ENCODE results near the gene GCN1. TPM values are rescaled to one million over a fixed set of nuclear protein-coding genes. Genes with fewer than 3 reads are reported as not detected.

GCN1 gene
- total and polyA plus RNA-seq, 12 donors, result 9.7 to 41.3 (median 34.0) TPM

DNA sequence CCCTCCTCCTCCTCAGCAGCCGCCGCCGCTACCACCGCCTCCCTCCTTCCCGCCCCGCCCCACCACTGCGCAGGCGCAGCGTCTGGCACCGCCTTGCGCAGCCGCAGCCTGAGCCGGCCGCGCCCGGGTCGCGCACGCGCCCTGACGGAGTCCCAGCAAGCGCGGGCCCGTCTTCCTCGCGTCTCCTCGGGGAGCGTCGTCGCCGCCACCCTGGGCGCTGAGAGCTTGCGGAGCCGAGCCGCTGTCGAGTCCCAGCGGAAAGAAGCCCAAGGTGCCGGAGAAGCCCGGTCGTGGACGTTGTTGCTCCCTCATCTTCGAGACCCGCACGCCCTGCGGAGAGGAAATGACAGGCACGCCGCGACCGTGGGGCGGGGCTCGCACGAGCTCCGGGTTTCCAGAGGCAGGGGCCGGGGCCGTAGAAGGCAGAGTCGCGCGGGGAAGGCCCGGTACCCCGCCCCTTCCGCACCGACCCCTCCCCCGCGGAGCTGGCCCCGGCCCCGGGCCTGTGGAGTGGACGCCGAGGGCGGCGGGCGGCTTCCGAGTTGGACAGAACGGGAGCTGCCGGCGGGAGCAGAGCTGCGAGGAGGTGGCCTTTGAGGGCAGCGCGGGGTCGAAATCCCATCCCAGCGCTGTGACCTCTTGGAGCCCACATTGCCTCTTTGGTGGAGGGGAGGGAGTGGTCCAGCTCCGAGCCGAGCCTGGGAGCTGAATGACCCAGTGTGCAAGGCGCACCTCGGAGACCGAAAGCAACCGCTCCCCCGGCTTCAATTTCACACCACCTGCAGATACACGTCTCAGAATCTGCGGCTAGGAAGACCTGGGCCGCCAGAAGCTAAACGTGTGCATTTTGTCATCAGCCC, 77.5 kb downstream of the GCN1 start:
- peaks cover 0 to 22% (median 0%) of the 10 kb centered on the region in 9 donors for H3K36me3 ChIP-seq
- no peaks in the 10 kb centered on the region for H3K9me3 ChIP-seq
- ATAC-seq, result peak; percentile 92 to 98 (median 95)
- H3K4me1 ChIP-seq, result peaks cover 13 to 77% (median 44%) of the 10 kb centered on the region in 9 donors
- H3K27ac ChIP-seq, result peak overlapping the region; percentile 93 to 99 (median 96)
- peak; percentile 95 to 97 for DNase-seq
- 0 to 1% methylated on average over 85 to 89 of the region's 91 CpGs for WGBS, 2 donors
- TF ChIP-seq, protein P1, sequence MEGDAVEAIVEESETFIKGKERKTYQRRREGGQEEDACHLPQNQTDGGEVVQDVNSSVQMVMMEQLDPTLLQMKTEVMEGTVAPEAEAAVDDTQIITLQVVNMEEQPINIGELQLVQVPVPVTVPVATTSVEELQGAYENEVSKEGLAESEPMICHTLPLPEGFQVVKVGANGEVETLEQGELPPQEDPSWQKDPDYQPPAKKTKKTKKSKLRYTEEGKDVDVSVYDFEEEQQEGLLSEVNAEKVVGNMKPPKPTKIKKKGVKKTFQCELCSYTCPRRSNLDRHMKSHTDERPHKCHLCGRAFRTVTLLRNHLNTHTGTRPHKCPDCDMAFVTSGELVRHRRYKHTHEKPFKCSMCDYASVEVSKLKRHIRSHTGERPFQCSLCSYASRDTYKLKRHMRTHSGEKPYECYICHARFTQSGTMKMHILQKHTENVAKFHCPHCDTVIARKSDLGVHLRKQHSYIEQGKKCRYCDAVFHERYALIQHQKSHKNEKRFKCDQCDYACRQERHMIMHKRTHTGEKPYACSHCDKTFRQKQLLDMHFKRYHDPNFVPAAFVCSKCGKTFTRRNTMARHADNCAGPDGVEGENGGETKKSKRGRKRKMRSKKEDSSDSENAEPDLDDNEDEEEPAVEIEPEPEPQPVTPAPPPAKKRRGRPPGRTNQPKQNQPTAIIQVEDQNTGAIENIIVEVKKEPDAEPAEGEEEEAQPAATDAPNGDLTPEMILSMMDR (IDR thresholded peaks at IDR 0.05), result no peak
- intact Hi-C loops (cut with DNase I), result loop anchor here in 1 of 10 donors (2.0 to 10.0 kb wide), 2 partner anchors 30 to 178 kb away; partner anchors contain the start of genes RNU4-1 and RNU4-2
- no peaks in the 10 kb centered on the region for H3K27me3 ChIP-seq
- peak overlapping the region; percentile 67 to 93 (median 82) for H3K4me3 ChIP-seq

DNA sequence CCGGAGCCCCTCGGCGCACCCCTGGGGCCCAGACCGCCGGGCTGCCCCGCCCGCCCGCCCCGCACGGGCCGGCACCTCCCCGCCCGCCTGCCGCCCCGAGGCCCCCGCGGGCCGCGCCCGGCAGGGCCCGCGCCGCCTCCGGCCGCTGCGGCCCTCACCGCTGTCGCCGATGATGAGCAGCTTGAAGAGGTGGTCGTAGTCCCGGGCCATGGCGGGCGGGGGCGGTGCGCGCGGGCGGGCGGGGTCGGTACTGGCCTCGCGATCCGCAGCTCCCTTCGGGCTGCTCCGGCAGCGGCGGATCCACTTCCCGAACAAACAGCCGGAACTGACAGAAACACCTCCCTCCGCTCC, 78.1 kb downstream of the GCN1 start, which contains the start of gene RAB35:
TSS of gene RAB35 (minus strand) at position 313 of the 351 bp plus-strand sequence. CDS start at position 210, 103 bp downstream.
- Histone ChIP-seq H3K36me3 (peaks cover 0 to 22% (median 0%) of the 10 kb centered on the region in 9 donors), H3K9me3 (no peaks in the 10 kb centered on the region), H3K27me3 (no peaks in the 10 kb centered on the region), H3K4me1 (peaks cover 13 to 82% (median 49%) of the 10 kb centered on the region in 9 donors), H3K27ac (peak within 1 kb of the TSS; percentile 93 to 99 (median 96)), H3K4me3 (peak within 1 kb of the TSS; percentile 67 to 93 (median 82))
- ATAC-seq (no peak), DNase-seq (no peak)
- intact Hi-C loops (cut with DNase I), result loop anchor here in 1 of 10 donors (2.0 to 10.0 kb wide), 2 partner anchors 30 to 178 kb away; partner anchors contain the start of genes RNU4-1 and RNU4-2
- TF ChIP-seq, protein P1 (IDR thresholded peaks at IDR 0.05), result no peak
- 0% methylated on average over 19 to 49 of the region's 50 CpGs for WGBS, 2 donors

DNA sequence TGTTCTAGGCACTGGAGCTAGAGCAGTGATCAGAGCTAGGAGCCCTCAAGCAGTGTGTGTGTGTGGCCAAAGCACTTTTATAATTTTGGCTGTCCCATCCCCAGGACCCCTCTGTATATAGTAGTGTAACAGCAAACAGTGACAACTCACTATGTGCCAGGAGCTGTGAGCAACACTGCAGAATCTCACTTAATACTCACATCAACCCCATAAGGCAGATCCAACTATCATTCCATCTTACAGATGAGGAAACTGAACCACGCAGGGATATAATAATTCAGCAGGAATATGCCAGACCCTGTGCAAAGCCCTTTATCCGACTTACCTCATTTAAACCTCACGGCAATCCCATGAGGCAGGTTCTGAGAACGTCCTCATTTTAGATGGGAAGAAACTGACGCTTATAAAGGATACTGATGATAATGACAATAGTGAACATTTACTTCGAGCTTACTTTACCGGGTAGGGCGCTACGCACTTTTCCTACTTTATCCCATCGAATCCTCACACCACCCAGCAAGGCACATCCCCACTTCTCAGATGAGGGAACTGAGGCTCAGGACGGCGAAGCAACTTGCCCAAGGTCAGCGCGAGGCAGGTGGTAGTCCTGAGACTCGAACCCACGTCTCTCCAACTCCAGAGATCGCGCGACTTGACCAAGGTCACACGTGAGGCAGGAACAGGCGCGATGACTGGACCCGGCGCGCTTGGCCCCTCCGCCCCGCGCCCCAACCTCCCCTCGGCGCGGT, 78.6 kb downstream of the GCN1 start:
- DNase-seq (no peak), ATAC-seq (no peak)
- TF ChIP-seq, protein P1 (IDR thresholded peaks at IDR 0.05), result no peak
- Histone ChIP-seq H3K9me3 (no peaks in the 10 kb centered on the region), H3K4me3 (peak overlapping the region; percentile 67 to 93 (median 82)), H3K4me1 (peaks cover 15 to 82% (median 55%) of the 10 kb centered on the region in 9 donors), H3K36me3 (peaks cover 0 to 22% (median 0%) of the 10 kb centered on the region in 9 donors), H3K27ac (peak overlapping the region; percentile 93 to 99 (median 96)), H3K27me3 (no peaks in the 10 kb centered on the region)
- intact Hi-C loops (cut with DNase I), result loop anchor here in 1 of 10 donors (2.0 to 10.0 kb wide), 2 partner anchors 29 to 179 kb away; partner anchors contain the start of genes RNU4-1 and RNU4-2
- WGBS, 2 donors, result 13 to 16% methylated on average over 31 of the region's 31 CpGs

DNA sequence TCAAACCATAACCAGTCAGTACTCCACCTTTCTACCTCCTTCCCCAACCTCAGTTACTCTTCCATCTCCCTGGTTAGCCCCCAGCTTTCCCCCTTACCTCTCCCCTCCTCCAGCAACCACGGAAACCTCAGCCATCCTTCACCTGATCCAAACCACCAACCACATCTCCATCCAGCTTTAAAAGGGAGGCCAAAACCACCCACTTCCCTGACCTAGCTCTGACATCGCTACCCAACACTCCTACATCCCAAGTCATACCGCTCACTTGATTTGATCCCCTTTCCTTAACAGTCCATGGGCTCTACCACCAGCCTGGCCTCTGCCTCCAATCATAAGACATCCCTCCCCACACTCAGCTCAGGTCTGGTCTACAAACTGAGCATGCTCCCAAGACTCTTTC, 79.4 kb downstream of the GCN1 start:
- WGBS, 2 donors, result 78 to 85% methylated on average over 3 of the region's 3 CpGs
- TF ChIP-seq, protein P1 (IDR thresholded peaks at IDR 0.05), result no peak
- H3K36me3 ChIP-seq, result peaks cover 0 to 22% (median 0%) of the 10 kb centered on the region in 9 donors
- ATAC-seq, result no peak
- DNase-seq, result no peak
- no peaks in the 10 kb centered on the region for H3K27me3 ChIP-seq
- peak overlapping the region in 2 of 10 donors; percentile 23 to 98 for H3K27ac ChIP-seq
- no peaks in the 10 kb centered on the region for H3K9me3 ChIP-seq
- intact Hi-C loops (cut with DNase I), result loop anchor here in 1 of 10 donors (10.0 kb wide), 1 partner anchor 180 kb away; the partner anchor contains the start of genes RNU4-1 and RNU4-2
- peaks cover 21 to 83% (median 63%) of the 10 kb centered on the region in 9 donors for H3K4me1 ChIP-seq
- H3K4me3 ChIP-seq, result peak overlapping the region in 8 of 10 donors; percentile 67 to 93 (median 84)

Data from heart right ventricle (tissue), 16 donors.